K562 (cell line): Measurements from ENCODE around the gene PPOX. TPM values are rescaled to one million over a fixed set of nuclear protein-coding genes. Genes with fewer than 3 reads are reported as not detected.

Source experiments
- ATAC-seq: fragments of 200-7000 bp; cut with Tn5 transposase; 3 replicates; pipeline ENCODE4 v1.9.1; 2020; ENCODE audit warnings: moderate library complexity
- BruUV-seq: library from RNA; stranded (reverse); fragments of 400-500 nt; replicated peaks from 2 replicates; lab custom pipeline; 2021; lab: Mats Ljungman, UMichigan
- CTCF ChIA-PET: fragments of 300-600 bp; formaldehyde crosslinking; extraction: SDS; loops from one replicate; lab custom pipeline; 2021; ENCODE audit warnings: low intra/inter-chr PET ratio; lab: Yijun Ruan, JAX
- POLR2A ChIA-PET: fragments of 300-600, 350-650 bp; sonication (Branson Sonifier 250); formaldehyde crosslinking; extraction: SDS; loops from one replicate; lab custom pipeline; 2021; ENCODE audit warnings: antibody characterized with exemption, inconsistent platforms; lab: Yijun Ruan, JAX
- DNase-seq, 4 experiments: peaks; one replicate each; pipeline versions ENCODE4 v3.0.0 to v3.0.0-alpha.2; 2011 to 2018; ENCODE audit warnings: low spot score in 3 of 4, mixed read lengths in 3 of 4; ENCODE audit errors: extremely low read depth in 1 of 4
- FAIRE-seq: peaks from 2 replicates; lab custom pipeline; 2011; peaks lifted over from hg19 to GRCh38; lab: Jason Lieb, UNC
- H2AFZ ChIP-seq: 2 replicates; pipeline ENCODE4 v1.6.0; 2011; ENCODE audit warnings: low read depth, low read length, control low read depth, inconsistent platforms
- H3K27ac ChIP-seq: fragments of 200-600 bp; 3 replicates; pipeline ENCODE4 v1.8.0; 2011; ENCODE audit warnings: low read depth, mild to moderate bottlenecking, control low read depth, inconsistent platforms, low read length, moderate library complexity, mixed read lengths; ENCODE audit errors: extremely low read depth
- H3K27me3 ChIP-seq, 2 experiments: fragments of 300-600 bp in 1 of 2; 2 replicates in 1 of 2; 3 replicates in 1 of 2; pipeline versions ENCODE4 v1.6.0 to v1.8.0; 2011; ENCODE audit warnings: inconsistent platforms in 2 of 2, low read length in 2 of 2, mild to moderate bottlenecking in 1 of 2, mixed read lengths in 1 of 2, moderate library complexity in 1 of 2; ENCODE audit not compliant: control insufficient read depth in 2 of 2, insufficient read depth in 2 of 2
- H3K36me3 ChIP-seq: fragments of 300-600 bp; 3 replicates; pipeline ENCODE4 v1.8.0; 2011; ENCODE audit warnings: mild to moderate bottlenecking, low read length, inconsistent platforms; ENCODE audit not compliant: control insufficient read depth, insufficient read depth
- H3K4me1 ChIP-seq, 2 experiments: fragments of 200-600 bp in 1 of 2; replicated peaks in 1 of 2; 2 replicates in 1 of 2; 3 replicates in 1 of 2; pipeline versions ENCODE4 v1.5.1 to v1.8.0; 2011; ENCODE audit warnings: inconsistent platforms in 2 of 2, low read length in 2 of 2, mild to moderate bottlenecking in 1 of 2, mixed read lengths in 1 of 2, moderate library complexity in 1 of 2; ENCODE audit not compliant: control insufficient read depth in 2 of 2, insufficient read depth in 2 of 2
- H3K4me2 ChIP-seq: 2 replicates; pipeline ENCODE4 v1.6.1; 2011; ENCODE audit warnings: low read length, control low read depth, inconsistent platforms, mixed read lengths; ENCODE audit not compliant: insufficient read depth
- H3K4me3 ChIP-seq: fragments of 200-600 bp; sonication (generic), shearing (Covaris generic); 2 replicates; pipeline ENCODE4 v1.5.1; 2016; ENCODE audit warnings: control low read depth, inconsistent platforms
- H3K79me2 ChIP-seq: fragments of 200-600 bp; 3 replicates; pipeline ENCODE4 v1.8.0; 2011; ENCODE audit warnings: low read length, inconsistent platforms; ENCODE audit not compliant: control insufficient read depth, insufficient read depth
- H3K9ac ChIP-seq, 2 experiments: 2 replicates each; pipeline versions ENCODE4 v1.6.0 to v1.6.1; 2011; ENCODE audit warnings: low read depth in 2 of 2, low read length in 2 of 2, control low read depth in 1 of 2, inconsistent platforms in 1 of 2, mild to moderate bottlenecking in 1 of 2, mixed read lengths in 1 of 2; ENCODE audit not compliant: insufficient read depth in 1 of 2
- H3K9me1 ChIP-seq: one replicate; pipeline ENCODE4 v1.6.0; 2011; ENCODE audit warnings: inconsistent platforms, mild to moderate bottlenecking, low read length, moderate library complexity; ENCODE audit not compliant: control insufficient read depth, insufficient read depth
- H3K9me3 ChIP-seq: replicated peaks from 2 replicates; pipeline ENCODE4 v1.5.1; 2011; ENCODE audit warnings: low read depth, low read length, inconsistent platforms; ENCODE audit not compliant: control insufficient read depth, insufficient read depth
- H4K20me1 ChIP-seq: replicated peaks from 2 replicates; pipeline ENCODE4 v1.6.1; 2011; ENCODE audit warnings: low read length, inconsistent platforms, mixed read lengths; ENCODE audit not compliant: control insufficient read depth, insufficient read depth
- C11orf30 ChIP-seq: fragments of 450-650 bp; IDR thresholded peaks from 2 replicates; pipeline ENCODE4 v1.6.1; 2016; ENCODE audit warnings: low read depth, mild to moderate bottlenecking
- ETV6 ChIP-seq, 3 experiments: fragments of 150-350 bp in 1 of 3; sonication (generic) in 1 of 3; formaldehyde crosslinking in 1 of 3; IDR thresholded peaks; 2 replicates each; pipeline versions ENCODE4 v1.6.1 to v1.8.0; 2014 to 2022; ENCODE audit warnings: borderline replicate concordance in 2 of 3, low read depth in 2 of 3, antibody characterized with exemption in 1 of 3, low read length in 1 of 3, mild to moderate bottlenecking in 1 of 3, missing genetic modification reagents in 1 of 3
- SPI1 ChIP-seq: IDR thresholded peaks from 2 replicates; pipeline ENCODE4 v1.6.1; 2011; ENCODE audit warnings: low read depth, low read length, control low read depth, borderline replicate concordance
- ZNF57 ChIP-seq: fragments of 450-650 bp; formaldehyde crosslinking; IDR thresholded peaks from 2 replicates; pipeline ENCODE4 v1.4.0; 2020; ENCODE audit warnings: mild to moderate bottlenecking, moderate library complexity
- ZNF589 ChIP-seq: fragments of 200-800 bp; sonication (Bioruptor generic); IDR thresholded peaks from 2 replicates; pipeline ENCODE4 v1.6.1; 2016; ENCODE audit warnings: low read depth, missing genetic modification characterization, missing compliant biosample characterization
- WGBS: fragments of 100-300 bp; shearing (Covaris generic); methylation state at CpG from one replicate; pipeline ENCODE4 v1.1.6; 2016; ENCODE audit warnings: low coverage, mixed read lengths; ENCODE audit not compliant: insufficient coverage; ENCODE audit errors: missing lambda C conversion rate; 5-methylcytosine and 5-hydroxymethylcytosine counted together
- in situ Hi-C: fragments of 300-500 bp; cut with MboI; formaldehyde crosslinking; loops from 4 replicates; pipeline ENCODE4 v1.15.0; 2018; ENCODE audit warnings: inconsistent platforms, mixed read lengths
- intact Hi-C: fragments of 100-400 bp; cut with micrococcal nuclease; formaldehyde crosslinking; loops from 2 replicates; pipeline ENCODE4 v1.14.2; 2022
- polyA plus RNA-seq, 8 experiments: library from polyadenylated mRNA; depleted of rRNA in 4 of 8; stranded (reverse) in 5 of 8; unstranded in 3 of 8; fragments of >200 nt; fragmentation: Nextera tagmentation in 2 of 8; fragmentation: Illumina TruSeq in 1 of 8; extraction: Ambion mirVana in 2 of 8; extraction: Trizol in 1 of 8; gene quantifications; 2 replicates each; pipeline versions ENCODE4 v1.2.1 to v1.2.3, GENCODE V29; 2011 to 2014; ENCODE audit warnings: inconsistent platforms in 1 of 8, missing spikeins in 1 of 8
- total RNA-seq, 7 experiments: library from RNA; depleted of rRNA in 6 of 7; stranded (reverse); fragments of >200 nt in 6 of 7; fragmentation: Illumina TruSeq in 2 of 7; extraction: Trizol in 2 of 7; gene quantifications; 2 replicates each; pipeline versions ENCODE4 v1.2.1 to v1.2.3, GENCODE V29; 2011 to 2021; ENCODE audit warnings: low replicate concordance in 1 of 7
- TF ChIP-seq, protein P1 (sequence below): sonication (generic); formaldehyde crosslinking; IDR thresholded peaks from 2 replicates; pipeline ENCODE4 v1.8.0; 2022; ENCODE audit warnings: missing genetic modification reagents, mild to moderate bottlenecking, moderate library complexity, borderline replicate concordance
- TF ChIP-seq, protein P2 (sequence below), 2 experiments: fragments of 450-650 bp; conservative IDR thresholded peaks; 2 replicates each; pipeline ENCODE4 v1.6.1; 2017; ENCODE audit warnings: mild to moderate bottlenecking in 2 of 2, moderate library complexity in 2 of 2
- TF ChIP-seq, protein P3 (sequence below): fragments of 450-650 bp; IDR thresholded peaks from 2 replicates; pipeline ENCODE4 v1.6.1; 2016

PPOX gene
- total and polyA plus RNA-seq, 9 of the 15 experiments (the other 6 are each of a cell fraction or from before 2014, with no cell fraction given): 17.0 to 57.1 (median 38.9) TPM

DNA sequence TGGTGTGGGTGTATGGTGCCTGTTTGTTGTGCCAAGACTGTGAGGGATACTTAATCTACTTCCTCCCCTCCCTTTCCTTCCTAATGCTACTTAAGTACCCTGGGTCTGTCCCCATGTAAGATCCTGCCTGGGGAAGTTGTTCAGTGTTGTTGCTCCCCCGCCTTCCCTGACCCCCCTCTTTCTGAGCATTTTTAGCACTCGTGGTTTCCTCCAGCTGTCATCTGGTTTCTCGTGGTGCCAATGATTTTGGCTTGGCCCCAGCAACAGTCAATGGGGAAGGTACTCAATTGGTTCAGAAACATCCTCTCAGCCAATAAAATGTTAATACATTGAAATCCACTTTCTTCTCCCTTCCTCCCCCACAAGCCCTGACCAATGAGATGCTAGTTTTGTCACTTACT, 19.1 kb downstream of the PPOX start (continued):
- TF ChIP-seq, protein P1, sequence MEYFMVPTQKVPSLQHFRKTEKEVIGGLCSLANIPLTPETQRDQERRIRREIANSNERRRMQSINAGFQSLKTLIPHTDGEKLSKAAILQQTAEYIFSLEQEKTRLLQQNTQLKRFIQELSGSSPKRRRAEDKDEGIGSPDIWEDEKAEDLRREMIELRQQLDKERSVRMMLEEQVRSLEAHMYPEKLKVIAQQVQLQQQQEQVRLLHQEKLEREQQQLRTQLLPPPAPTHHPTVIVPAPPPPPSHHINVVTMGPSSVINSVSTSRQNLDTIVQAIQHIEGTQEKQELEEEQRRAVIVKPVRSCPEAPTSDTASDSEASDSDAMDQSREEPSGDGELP (CRISPR knock-in tag): peak; percentile 41; the same call in 1 of the 2 replicates
- 0 out of 4 replicates have a peak, but pooled peaks of 1 of the 2 experiments have one; percentile 21 for TF ChIP-seq ETV6 (IDR thresholded peaks at IDR 0.05; ENCODE audit: borderline replicate concordance in 1 of 2, low read depth in 2 of 2, low read length in 1 of 2)
- TF ChIP-seq ETV6 (CRISPR knock-in tag; IDR thresholded peaks at IDR 0.05; ENCODE audit: borderline replicate concordance): no peak
- no peak for TF ChIP-seq C11orf30
- TF ChIP-seq, protein P2, sequence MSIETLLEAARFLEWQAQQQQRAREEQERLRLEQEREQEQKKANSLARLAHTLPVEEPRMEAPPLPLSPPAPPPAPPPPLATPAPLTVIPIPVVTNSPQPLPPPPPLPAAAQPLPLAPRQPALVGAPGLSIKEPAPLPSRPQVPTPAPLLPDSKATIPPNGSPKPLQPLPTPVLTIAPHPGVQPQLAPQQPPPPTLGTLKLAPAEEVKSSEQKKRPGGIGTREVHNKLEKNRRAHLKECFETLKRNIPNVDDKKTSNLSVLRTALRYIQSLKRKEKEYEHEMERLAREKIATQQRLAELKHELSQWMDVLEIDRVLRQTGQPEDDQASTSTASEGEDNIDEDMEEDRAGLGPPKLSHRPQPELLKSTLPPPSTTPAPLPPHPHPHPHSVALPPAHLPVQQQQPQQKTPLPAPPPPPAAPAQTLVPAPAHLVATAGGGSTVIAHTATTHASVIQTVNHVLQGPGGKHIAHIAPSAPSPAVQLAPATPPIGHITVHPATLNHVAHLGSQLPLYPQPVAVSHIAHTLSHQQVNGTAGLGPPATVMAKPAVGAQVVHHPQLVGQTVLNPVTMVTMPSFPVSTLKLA (conservative IDR thresholded peaks at IDR 0.05): 0 out of 4 replicates have a peak, but pooled peaks of 1 of the 2 experiments have one; percentile 37

DNA sequence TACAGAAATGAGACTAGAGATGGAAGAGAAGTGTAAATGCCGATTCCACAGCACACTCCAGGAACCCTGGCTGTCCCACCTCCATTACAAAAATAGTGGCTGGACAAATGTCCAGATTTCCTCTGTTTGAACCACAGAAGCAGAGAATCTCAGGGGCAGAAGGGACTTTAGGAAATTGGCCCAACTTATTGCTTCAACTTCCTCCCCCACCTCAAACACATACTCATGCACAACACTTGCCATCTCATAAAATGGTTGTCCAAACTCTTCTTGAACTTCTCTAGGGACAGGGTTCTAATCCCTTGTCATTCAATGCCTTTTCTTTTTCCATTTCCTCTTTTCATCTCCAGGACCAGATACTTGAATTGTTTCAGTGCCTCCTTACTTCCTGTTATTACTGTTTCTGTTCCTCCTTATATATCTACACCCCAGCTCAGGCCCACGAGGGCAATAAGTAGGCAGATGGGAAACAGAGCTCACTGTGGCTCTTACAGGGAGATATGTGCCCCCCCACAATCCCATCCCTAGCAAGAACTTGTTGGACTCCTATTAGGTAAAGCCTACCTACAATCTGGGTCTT, 19.6 kb downstream of the PPOX start:
- in situ Hi-C loops: no loop called here
- H3K9me1 ChIP-seq: no peaks in the 10 kb centered on the region
- H3K9me3 ChIP-seq: no peaks in the 10 kb centered on the region
- no peak for DNase-seq
- no peak overlapping the region for H3K4me2 ChIP-seq
- H3K36me3 ChIP-seq: no peaks in the 10 kb centered on the region
- WGBS: 26% methylated on average over 2 of the region's 2 CpGs
- H3K27ac ChIP-seq: peak overlapping the region; percentile 3; the same call in 1 of the 3 replicates
- H4K20me1 ChIP-seq: no peaks in the 10 kb centered on the region
- H3K27me3 ChIP-seq: no peaks in the 10 kb centered on the region
- CTCF ChIA-PET: no interaction called here
- intact Hi-C loops: no loop called here
- H2AFZ ChIP-seq: peak overlapping the region; percentile 76
- H3K9ac ChIP-seq: peak overlapping the region in 1 of 2 experiments; percentile 17; a peak in 1 of 4 replicates
- peaks cover 22 to 38% of the 10 kb centered on the region in 2 experiments for H3K4me1 ChIP-seq
- POLR2A ChIA-PET: interaction anchor here (1.0 to 1.2 kb wide), 3 partner anchors 9 to 23 kb away, joined by 3 to 7 read pairs (median 5); partner anchors contain the start of genes ADAMTS4 and B4GALT3
- no TSS peak for BruUV-seq
- 0 out of 2 replicates have a peak, but pooled peaks have one; percentile 24 for TF ChIP-seq ZNF589 (CRISPR knock-in tag)
- TF ChIP-seq SPI1: peak; percentile 93
- TF ChIP-seq ZNF57 (CRISPR knock-in tag): no peak
- TF ChIP-seq, protein P3, sequence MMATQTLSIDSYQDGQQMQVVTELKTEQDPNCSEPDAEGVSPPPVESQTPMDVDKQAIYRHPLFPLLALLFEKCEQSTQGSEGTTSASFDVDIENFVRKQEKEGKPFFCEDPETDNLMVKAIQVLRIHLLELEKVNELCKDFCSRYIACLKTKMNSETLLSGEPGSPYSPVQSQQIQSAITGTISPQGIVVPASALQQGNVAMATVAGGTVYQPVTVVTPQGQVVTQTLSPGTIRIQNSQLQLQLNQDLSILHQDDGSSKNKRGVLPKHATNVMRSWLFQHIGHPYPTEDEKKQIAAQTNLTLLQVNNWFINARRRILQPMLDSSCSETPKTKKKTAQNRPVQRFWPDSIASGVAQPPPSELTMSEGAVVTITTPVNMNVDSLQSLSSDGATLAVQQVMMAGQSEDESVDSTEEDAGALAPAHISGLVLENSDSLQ: peak; percentile 25; the same call in 1 of the 2 replicates
- ATAC-seq: no peak; the same call in 2 of the 3 replicates
- H3K79me2 ChIP-seq: no peaks in the 10 kb centered on the region
- H3K4me3 ChIP-seq: no peak overlapping the region
- FAIRE-seq: peak; percentile 6
